IPS DF 6.9 (cell line): ENCODE data around the gene CCDC13.

Source experiments
- DNase-seq: peaks from one replicate; pipeline ENCODE4 v3.0.0-alpha.2; 2013; ENCODE audit warnings: low read depth, low spot score
- H3K27ac ChIP-seq: one replicate; pipeline ENCODE4 v1.5.1; 2013; ENCODE audit warnings: low read length, control low read depth
- H3K27me3 ChIP-seq: 2 replicates; pipeline ENCODE4 v1.6.1; 2013; ENCODE audit warnings: mild to moderate bottlenecking, low read length; ENCODE audit not compliant: control insufficient read depth, insufficient read depth
- H3K36me3 ChIP-seq: 2 replicates; pipeline ENCODE4 v1.6.1; 2013; ENCODE audit warnings: low read length; ENCODE audit not compliant: control insufficient read depth, insufficient read depth
- H3K4me1 ChIP-seq: 2 replicates; pipeline ENCODE4 v1.6.1; 2013; ENCODE audit warnings: low read length; ENCODE audit not compliant: control insufficient read depth, insufficient read depth
- H3K4me3 ChIP-seq: 2 replicates; pipeline ENCODE4 v1.5.1; 2013; ENCODE audit warnings: mild to moderate bottlenecking, low read length
- H3K9me3 ChIP-seq: 2 replicates; pipeline ENCODE4 v1.6.1; 2013; ENCODE audit warnings: low read length, inconsistent platforms; ENCODE audit not compliant: control insufficient read depth, insufficient read depth
- WGBS: extraction: QIAGEN DNeasy Blood & Tissue Kit; methylation state at CpG from one replicate; pipeline ENCODE4 v1.1.7; 2013; ENCODE audit warnings: mixed read lengths, missing lambda C conversion rate; ENCODE audit not compliant: insufficient read length, insufficient coverage; 5-methylcytosine and 5-hydroxymethylcytosine counted together

Gene CCDC13

GRCh38 chr3:42733501-42734262 is 39.4 kb downstream of the CCDC13 start:
- Histone ChIP-seq H3K4me3 (no peak overlapping the region), H3K36me3 (no peaks in the 10 kb centered on the region), H3K9me3 (no peaks in the 10 kb centered on the region), H3K27ac (no peak overlapping the region), H3K4me1 (peaks cover 10% of the 10 kb centered on the region), H3K27me3 (no peaks in the 10 kb centered on the region)
- whole genome bisulfite sequencing = no CpG with 5 or more reads among the region's 13 CpGs
- DNase-seq = no peak

DNA sequence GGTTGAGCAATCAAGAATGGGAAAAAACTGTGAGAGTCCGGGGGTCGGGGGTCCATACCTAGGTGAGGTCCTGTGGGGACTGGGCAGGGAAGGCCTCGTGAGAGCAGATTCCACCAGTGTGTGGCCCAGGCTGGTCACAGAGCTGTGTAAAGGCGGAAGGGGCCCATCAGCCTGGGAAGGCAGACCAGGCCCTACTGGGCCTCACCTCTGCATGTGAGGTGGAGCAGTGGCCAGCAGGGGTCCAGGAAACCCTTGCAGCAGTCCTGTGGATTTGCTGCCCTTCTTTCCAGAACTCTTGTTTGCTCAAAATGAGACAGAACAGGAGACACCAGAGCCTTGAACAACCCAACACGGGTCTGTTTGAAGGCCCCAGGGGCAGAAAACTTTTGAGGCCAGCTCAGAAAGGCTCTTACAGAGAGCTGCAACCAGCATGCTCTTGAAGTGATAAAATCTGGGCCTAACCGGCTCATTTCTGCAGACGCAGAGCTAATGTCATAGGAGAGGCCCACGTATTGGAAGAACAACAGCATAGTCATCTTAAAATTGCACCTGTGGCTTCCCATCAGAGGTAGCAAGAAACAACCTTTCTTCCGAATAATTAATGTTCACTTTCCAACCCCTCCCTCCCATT is 40.1 kb downstream of the CCDC13 start:
- WGBS = no CpG with 5 or more reads among the region's 9 CpGs
- H3K27ac ChIP-seq = no peak overlapping the region
- H3K27me3 ChIP-seq = no peaks in the 10 kb centered on the region
- H3K9me3 ChIP-seq = no peaks in the 10 kb centered on the region
- H3K4me1 ChIP-seq = peaks cover 12% of the 10 kb centered on the region
- H3K4me3 ChIP-seq = no peak overlapping the region
- DNase-seq = no peak
- H3K36me3 ChIP-seq = no peaks in the 10 kb centered on the region

- Histone ChIP-seq H3K27me3 (no peaks in the 10 kb centered on the region), H3K4me1 (peaks cover 12% of the 10 kb centered on the region), H3K27ac (no peak overlapping the region), H3K4me3 (no peak overlapping the region), H3K9me3 (no peaks in the 10 kb centered on the region), H3K36me3 (no peaks in the 10 kb centered on the region)
- no CpG with 5 or more reads among the region's 4 CpGs for WGBS
- DNase-seq = no peak
These were observed 40.7 kb downstream of the CCDC13 start for GRCh38 chr3:42732196-42732828.

DNA sequence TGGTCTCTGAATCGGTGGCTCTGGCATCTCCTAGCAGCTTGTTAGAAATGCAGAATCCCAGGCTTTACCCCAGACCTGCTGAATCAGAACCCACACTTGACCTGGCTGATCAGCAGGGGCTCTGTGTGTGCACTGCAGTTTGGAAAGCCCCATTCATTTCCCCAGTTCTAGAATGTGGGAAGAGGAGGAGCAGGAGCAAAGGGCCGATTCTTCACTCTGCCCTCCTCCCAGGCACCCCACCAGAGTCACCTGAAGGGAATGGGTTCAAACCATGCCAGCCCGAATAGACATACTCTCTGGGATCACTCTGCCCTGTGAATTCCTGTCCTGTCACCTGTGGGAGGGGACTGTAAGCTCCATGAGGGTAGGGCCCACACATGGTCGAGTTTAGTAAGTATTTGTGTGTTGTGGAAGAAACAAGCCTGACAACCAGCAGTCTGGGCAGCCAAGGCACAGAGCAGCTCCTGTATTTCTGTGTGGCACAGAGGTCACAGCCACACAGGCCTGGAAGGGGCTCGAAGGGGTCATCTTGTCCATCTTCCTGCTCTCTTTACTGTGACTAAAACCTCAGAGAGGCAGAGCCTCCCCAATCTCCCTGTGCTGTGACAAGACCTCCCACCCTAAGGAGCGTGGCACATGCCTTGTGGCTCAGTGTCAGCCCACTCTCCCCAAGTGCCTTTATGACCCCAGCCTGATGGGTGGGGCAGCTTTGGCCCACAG is 41.4 kb downstream of the CCDC13 start:
- peaks cover 12% of the 10 kb centered on the region for H3K4me1 ChIP-seq
- no CpG with 5 or more reads among the region's 6 CpGs for WGBS
- H3K27me3 ChIP-seq = no peaks in the 10 kb centered on the region

GRCh38 chr3:42730706-42731420 is 42.2 kb downstream of the CCDC13 start:
- Histone ChIP-seq H3K4me3 (no peak overlapping the region), H3K27me3 (no peaks in the 10 kb centered on the region), H3K4me1 (peaks cover 11% of the 10 kb centered on the region), H3K36me3 (no peaks in the 10 kb centered on the region), H3K9me3 (no peaks in the 10 kb centered on the region), H3K27ac (no peak overlapping the region)
- no peak for DNase-seq
- no CpG with 5 or more reads among the region's 3 CpGs for WGBS

More for the DNA sequence above, 41.4 kb downstream of the CCDC13 start:
- Histone ChIP-seq H3K36me3 (no peaks in the 10 kb centered on the region), H3K9me3 (no peaks in the 10 kb centered on the region), H3K4me3 (no peak overlapping the region), H3K27ac (no peak overlapping the region)
- no peak for DNase-seq

GRCh38 chr3:42730294-42730693 is 42.8 kb downstream of the CCDC13 start:
- no peaks in the 10 kb centered on the region for H3K27me3 ChIP-seq
- H3K9me3 ChIP-seq = no peaks in the 10 kb centered on the region
- H3K4me1 ChIP-seq = peaks cover 7% of the 10 kb centered on the region
- WGBS = no CpG with 5 or more reads among the region's 11 CpGs
- DNase-seq = no peak
- H3K36me3 ChIP-seq = no peaks in the 10 kb centered on the region
- H3K27ac ChIP-seq = no peak overlapping the region
- no peak overlapping the region for H3K4me3 ChIP-seq

DNA sequence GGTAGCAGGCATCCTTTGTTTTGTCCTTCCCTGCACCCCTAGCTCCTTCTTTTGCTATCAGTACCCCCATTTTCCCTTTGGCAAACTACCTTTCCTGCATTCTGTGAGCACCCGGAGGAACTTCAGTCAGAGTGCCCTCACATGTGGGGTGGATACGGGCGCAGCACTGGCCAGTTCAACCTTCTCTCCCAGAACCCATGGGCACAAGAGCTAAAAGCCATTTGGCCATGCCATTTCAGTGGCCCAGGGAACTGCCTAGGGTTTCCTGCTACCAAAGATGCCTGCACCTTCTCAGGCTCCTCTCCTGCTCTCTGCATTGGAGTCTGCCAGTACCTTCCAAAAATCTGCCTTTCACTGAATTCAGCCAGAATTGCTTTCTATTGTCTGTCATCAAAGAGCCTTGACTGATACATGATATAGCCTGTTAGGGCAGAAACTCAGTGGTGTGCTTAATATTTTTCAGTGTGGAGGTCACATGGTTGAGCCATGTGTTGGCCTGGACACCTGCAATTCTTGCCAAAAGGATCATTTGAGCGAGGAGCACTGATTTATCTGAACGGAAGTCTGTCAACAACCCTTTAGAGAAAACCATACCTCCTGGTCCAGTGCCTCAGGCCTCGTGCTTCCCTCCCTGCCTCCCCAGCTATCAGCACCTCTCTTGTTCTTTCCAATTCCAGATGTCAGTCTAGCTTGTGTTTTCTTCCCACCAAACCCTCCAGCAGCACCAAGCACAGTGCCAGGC is 43.5 kb downstream of the CCDC13 start:
- H3K4me3 ChIP-seq = no peak overlapping the region
- no peaks in the 10 kb centered on the region for H3K9me3 ChIP-seq
- H3K27ac ChIP-seq = no peak overlapping the region
- no peaks in the 10 kb centered on the region for H3K27me3 ChIP-seq
- WGBS = no CpG with 5 or more reads among the region's 6 CpGs
- no peak for DNase-seq
- H3K4me1 ChIP-seq = peaks cover 7% of the 10 kb centered on the region
- no peaks in the 10 kb centered on the region for H3K36me3 ChIP-seq

- DNase-seq = no peak
- Histone ChIP-seq H3K27me3 (no peaks in the 10 kb centered on the region), H3K4me3 (no peak overlapping the region), H3K36me3 (no peaks in the 10 kb centered on the region), H3K9me3 (no peaks in the 10 kb centered on the region), H3K4me1 (peaks cover 5% of the 10 kb centered on the region), H3K27ac (no peak overlapping the region)
- WGBS = no CpG with 5 or more reads among the region's 3 CpGs
These were observed 44.2 kb downstream of the CCDC13 start for GRCh38 chr3:42728668-42729364.

DNA sequence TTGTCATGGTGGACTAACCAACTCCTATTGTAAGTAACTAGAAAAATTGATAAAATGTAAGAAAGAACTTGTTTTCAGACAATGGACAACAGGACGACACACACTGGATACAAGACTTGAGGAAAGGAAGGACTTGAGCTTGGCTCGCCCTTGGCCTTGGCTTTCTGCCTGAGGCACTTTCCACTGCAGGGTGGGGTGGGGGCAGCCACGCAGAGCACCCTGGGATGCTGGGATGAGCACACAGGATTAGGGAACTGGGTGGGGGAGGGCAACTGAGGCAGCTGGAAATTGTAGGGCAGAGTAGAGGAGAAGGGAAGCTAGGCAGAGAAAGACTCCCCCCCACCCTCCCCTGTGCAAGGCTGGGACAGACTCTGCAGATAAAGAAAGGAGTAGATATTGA is 45.0 kb downstream of the CCDC13 start:
- H3K27ac ChIP-seq = no peak overlapping the region
- H3K4me1 ChIP-seq = peaks cover 3% of the 10 kb centered on the region
- DNase-seq = no peak
- no peaks in the 10 kb centered on the region for H3K9me3 ChIP-seq
- H3K4me3 ChIP-seq = no peak overlapping the region
- no peaks in the 10 kb centered on the region for H3K27me3 ChIP-seq
- H3K36me3 ChIP-seq = no peaks in the 10 kb centered on the region
- WGBS = no CpG with 5 or more reads among the region's 3 CpGs
